Activated T-helper 2 cell treated with anti-CD3 and anti-CD28 coated beads, Interferon-gamma antibody, Interleukin-2, Interleukin-4, amounts not matched to agents 10 μg/mL and 5 μg/mL and 100 μg/mL, durations not matched to agents 14 hours and 24 hours and 36 hours (primary cell): Measurements from ENCODE around the gene HYAL3. TPM values are rescaled to one million over a fixed set of nuclear protein-coding genes. Genes with fewer than 3 reads are reported as not detected.

Experiments
- DNase-seq: peaks from one replicate; pipeline ENCODE4 v3.0.0; 2021; ENCODE audit warnings: low spot score
- H3K27ac Mint-ChIP-seq: one replicate; pipeline ENCODE4 v1.8.0; 2021; ENCODE audit warnings: mixed read lengths
- H3K27me3 Mint-ChIP-seq: one replicate; pipeline ENCODE4 v1.8.0; 2021; ENCODE audit warnings: low read depth, mixed read lengths
- H3K36me3 Mint-ChIP-seq: one replicate; pipeline ENCODE4 v1.8.0; 2021; ENCODE audit warnings: low read depth, mixed read lengths
- H3K4me1 Mint-ChIP-seq: one replicate; pipeline ENCODE4 v1.8.0; 2021; ENCODE audit warnings: low read depth, mixed read lengths
- H3K4me3 Mint-ChIP-seq: one replicate; pipeline ENCODE4 v1.8.0; 2021; ENCODE audit warnings: low read depth, mild to moderate bottlenecking, moderate library complexity, mixed read lengths
- H3K9me3 Mint-ChIP-seq: one replicate; pipeline ENCODE4 v1.8.0; 2021; ENCODE audit warnings: mixed read lengths
- intact Hi-C: fragments of 100-400 bp; cut with micrococcal nuclease; formaldehyde crosslinking; loops from one replicate; pipeline ENCODE4 v1.15.1; 2023
- total RNA-seq: library from RNA; stranded (reverse); gene quantifications from 2 replicates; pipeline ENCODE4 v1.2.3, GENCODE V29; 2022

The HYAL3 gene
- total RNA-seq, 1 donor from 2014 or later, result 10.8 TPM

GRCh38 chr3:50325113-50325480, 25.9 kb upstream of the HYAL3 start:
- Mint-ChIP-seq H3K27me3 (no peaks in the 10 kb centered on the region), H3K27ac (no peak overlapping the region), H3K9me3 (no peaks in the 10 kb centered on the region), H3K4me1 (peaks cover 16% of the 10 kb centered on the region), H3K4me3 (peak overlapping the region; percentile 30), H3K36me3 (peaks cover 29% of the 10 kb centered on the region)
- no peak for DNase-seq
- intact Hi-C loops, result no loop called here

GRCh38 chr3:50324351-50325112, 25.3 kb upstream of the HYAL3 start:
- intact Hi-C loops, result loop anchor here (1.0 to 5.0 kb wide), 2 partner anchors 50 to 87 kb away; partner anchors contain the start of gene GNAI2
- no peak for DNase-seq
- Mint-ChIP-seq H3K27me3 (no peaks in the 10 kb centered on the region), H3K9me3 (no peaks in the 10 kb centered on the region), H3K27ac (no peak overlapping the region), H3K36me3 (peaks cover 24% of the 10 kb centered on the region), H3K4me3 (peak overlapping the region; percentile 21), H3K4me1 (peaks cover 16% of the 10 kb centered on the region)

- H3K36me3 Mint-ChIP-seq, result peaks cover 27% of the 10 kb centered on the region
- intact Hi-C loops, result loop anchor here (1.0 to 5.0 kb wide), 2 partner anchors 49 to 86 kb away; partner anchors contain the start of gene GNAI2
- no peak for DNase-seq
- no peak overlapping the region for H3K27ac Mint-ChIP-seq
- no peak overlapping the region for H3K4me3 Mint-ChIP-seq
- H3K9me3 Mint-ChIP-seq, result no peaks in the 10 kb centered on the region
- peaks cover 16% of the 10 kb centered on the region for H3K4me1 Mint-ChIP-seq
- H3K27me3 Mint-ChIP-seq, result no peaks in the 10 kb centered on the region
Observed at GRCh38 chr3:50323614-50324199, 24.5 kb upstream of the HYAL3 start.

- H3K27ac Mint-ChIP-seq, result no peak overlapping the region
- intact Hi-C loops, result loop anchor here (5.0 kb wide), 1 partner anchor 86 kb away; the partner anchor contains the start of gene GNAI2
Observed at GRCh38 chr3:50323092-50323600, 23.9 kb upstream of the HYAL3 start.

GRCh38 chr3:50322386-50323091, 23.3 kb upstream of the HYAL3 start, which contains the start of gene HYAL2:
Gene HYAL2 (minus strand): TSS chr3:50322745. CDS start chr3:50320489, 2,256 bp downstream.
- Mint-ChIP-seq H3K36me3 (peaks cover 23% of the 10 kb centered on the region), H3K4me3 (peak within 1 kb of the TSS; percentile 74), H3K27ac (peak within 1 kb of the TSS; percentile 92), H3K27me3 (no peaks in the 10 kb centered on the region), H3K9me3 (no peaks in the 10 kb centered on the region), H3K4me1 (peaks cover 11% of the 10 kb centered on the region)
- DNase-seq, result no peak
- intact Hi-C loops, result loop anchor here (5.0 kb wide), 1 partner anchor 85 kb away; the partner anchor contains the start of gene GNAI2

More at GRCh38 chr3:50323092-50323600, 23.9 kb upstream of the HYAL3 start:
- peaks cover 11% of the 10 kb centered on the region for H3K4me1 Mint-ChIP-seq
- H3K27me3 Mint-ChIP-seq, result no peaks in the 10 kb centered on the region
- no peak for DNase-seq
- peaks cover 25% of the 10 kb centered on the region for H3K36me3 Mint-ChIP-seq
- no peaks in the 10 kb centered on the region for H3K9me3 Mint-ChIP-seq
- H3K4me3 Mint-ChIP-seq, result peak overlapping the region; percentile 8

GRCh38 chr3:50322115-50322385, 22.8 kb upstream of the HYAL3 start:
- Mint-ChIP-seq H3K36me3 (peaks cover 23% of the 10 kb centered on the region), H3K27ac (no peak overlapping the region), H3K27me3 (no peaks in the 10 kb centered on the region), H3K4me3 (peak overlapping the region; percentile 74), H3K9me3 (no peaks in the 10 kb centered on the region), H3K4me1 (peaks cover 10% of the 10 kb centered on the region)
- no peak for DNase-seq
- intact Hi-C loops, result loop anchor here (5.0 kb wide), 1 partner anchor 85 kb away; the partner anchor contains the start of gene GNAI2

- intact Hi-C loops, result loop anchor here (1.0 to 5.0 kb wide), 2 partner anchors 22 to 84 kb away; partner anchors contain the start of genes GNAI2, HYAL3 and NAA80
- Mint-ChIP-seq H3K27me3 (no peaks in the 10 kb centered on the region), H3K27ac (peak overlapping the region; percentile 92), H3K4me3 (peak overlapping the region; percentile 74), H3K4me1 (peaks cover 11% of the 10 kb centered on the region), H3K36me3 (peaks cover 26% of the 10 kb centered on the region), H3K9me3 (no peaks in the 10 kb centered on the region)
- peak; percentile 84 for DNase-seq
Observed at GRCh38 chr3:50321336-50322114, 22.3 kb upstream of the HYAL3 start.

GRCh38 chr3:50320853-50321335, 21.7 kb upstream of the HYAL3 start:
- peak overlapping the region; percentile 89 for H3K4me3 Mint-ChIP-seq
- H3K36me3 Mint-ChIP-seq, result peaks cover 30% of the 10 kb centered on the region
- intact Hi-C loops, result loop anchor here (1.0 to 5.0 kb wide), 2 partner anchors 22 to 84 kb away; partner anchors contain the start of genes GNAI2, HYAL3 and NAA80
- H3K27ac Mint-ChIP-seq, result no peak overlapping the region
- peaks cover 13% of the 10 kb centered on the region for H3K4me1 Mint-ChIP-seq
- H3K27me3 Mint-ChIP-seq, result no peaks in the 10 kb centered on the region
- H3K9me3 Mint-ChIP-seq, result no peaks in the 10 kb centered on the region
- DNase-seq, result no peak

GRCh38 chr3:50319894-50320625, 20.9 kb upstream of the HYAL3 start:
- Mint-ChIP-seq H3K4me1 (peaks cover 13% of the 10 kb centered on the region), H3K9me3 (no peaks in the 10 kb centered on the region), H3K4me3 (peak overlapping the region; percentile 89), H3K27me3 (no peaks in the 10 kb centered on the region), H3K36me3 (peaks cover 25% of the 10 kb centered on the region), H3K27ac (no peak overlapping the region)
- intact Hi-C loops, result loop anchor here (5.0 kb wide), 1 partner anchor 83 kb away; the partner anchor contains the start of gene GNAI2
- no peak for DNase-seq

- peaks cover 19% of the 10 kb centered on the region for H3K36me3 Mint-ChIP-seq
- no peak for DNase-seq
- intact Hi-C loops, result no loop called here
- H3K27me3 Mint-ChIP-seq, result no peaks in the 10 kb centered on the region
- H3K4me3 Mint-ChIP-seq, result peak overlapping the region; percentile 37
- H3K27ac Mint-ChIP-seq, result no peak overlapping the region
- H3K4me1 Mint-ChIP-seq, result peaks cover 13% of the 10 kb centered on the region
- H3K9me3 Mint-ChIP-seq, result no peaks in the 10 kb centered on the region
Observed at GRCh38 chr3:50319181-50319893, 20.1 kb upstream of the HYAL3 start.

GRCh38 chr3:50318615-50319014, 19.4 kb upstream of the HYAL3 start:
- intact Hi-C loops, result no loop called here
- no peaks in the 10 kb centered on the region for H3K27me3 Mint-ChIP-seq
- peaks cover 19% of the 10 kb centered on the region for H3K36me3 Mint-ChIP-seq
- no peak overlapping the region for H3K27ac Mint-ChIP-seq
- H3K4me1 Mint-ChIP-seq, result peaks cover 13% of the 10 kb centered on the region
- no peak for DNase-seq
- H3K4me3 Mint-ChIP-seq, result peak overlapping the region; percentile 37
- H3K9me3 Mint-ChIP-seq, result no peaks in the 10 kb centered on the region
